GM23338 (cell line): Measurements from ENCODE around the gene KCNMA1. TPM values are rescaled to one million over a fixed set of nuclear protein-coding genes. Genes with fewer than 3 reads are reported as not detected.

Experiments used
- ATAC-seq: fragments of 200-7000 bp; cut with Tn5 transposase; 3 replicates; pipeline ENCODE4 v1.9.1; 2020
- DNase-seq: peaks from one replicate; pipeline ENCODE4 v3.0.0-alpha.2; 2015; ENCODE audit warnings: low spot score
- H2AFZ ChIP-seq: fragments of 200-600 bp; sonication (generic); 2 replicates; pipeline ENCODE4 v1.8.0; 2016; ENCODE audit warnings: antibody characterized with exemption, mild to moderate bottlenecking, moderate library complexity
- H3F3A ChIP-seq: fragments of 200-600 bp; sonication (generic); replicated peaks from 2 replicates; pipeline ENCODE4 v1.8.0; 2017; ENCODE audit warnings: antibody characterized with exemption, mixed run types, low read depth
- H3K27ac ChIP-seq: fragments of 200-600 bp; sonication (generic); 2 replicates; pipeline ENCODE4 v1.6.1; 2016; ENCODE audit warnings: low read depth
- H3K27me3 ChIP-seq: fragments of 200-600 bp; sonication (generic); 2 replicates; pipeline ENCODE4 v1.8.0; 2016; ENCODE audit warnings: mild to moderate bottlenecking, mixed run types, moderate library complexity; ENCODE audit not compliant: insufficient read depth
- H3K36me3 ChIP-seq: fragments of 200-600 bp; sonication (generic); 2 replicates; pipeline ENCODE4 v1.8.0; 2016; ENCODE audit warnings: mild to moderate bottlenecking; ENCODE audit not compliant: insufficient read depth
- H3K4me1 ChIP-seq: fragments of 200-600 bp; sonication (generic); 2 replicates; pipeline ENCODE4 v1.8.0; 2016; ENCODE audit warnings: mild to moderate bottlenecking, moderate library complexity; ENCODE audit not compliant: insufficient read depth
- H3K4me2 ChIP-seq: fragments of 200-600 bp; sonication (generic); 2 replicates; pipeline ENCODE4 v1.7.1; 2017; ENCODE audit warnings: mixed run types
- H3K4me3 ChIP-seq: fragments of 200-600 bp; sonication (generic); 2 replicates; pipeline ENCODE4 v1.6.1; 2016; ENCODE audit warnings: mixed run types
- H3K79me2 ChIP-seq: fragments of 200-600 bp; sonication (generic); replicated peaks from 2 replicates; pipeline ENCODE4 v1.8.0; 2017; ENCODE audit warnings: mild to moderate bottlenecking; ENCODE audit not compliant: insufficient read depth
- H3K9me2 ChIP-seq: fragments of 200-600 bp; sonication (generic); 2 replicates; pipeline ENCODE4 v1.8.0; 2017; ENCODE audit not compliant: insufficient read depth
- H4K20me1 ChIP-seq: fragments of 200-600 bp; sonication (generic); replicated peaks from 2 replicates; pipeline ENCODE4 v1.8.0; 2017; ENCODE audit warnings: mild to moderate bottlenecking; ENCODE audit not compliant: insufficient read depth
- H3K27ac Mint-ChIP-seq: 2 replicates; pipeline ENCODE4 v1.8.0; 2020; ENCODE audit warnings: inconsistent platforms, mild to moderate bottlenecking, moderate library complexity, mixed read lengths
- H3K27me3 Mint-ChIP-seq: 3 replicates; pipeline ENCODE4 v1.8.0; 2022; ENCODE audit warnings: low read depth, mild to moderate bottlenecking, moderate library complexity, mixed read lengths, inconsistent platforms; ENCODE audit not compliant: insufficient read depth, poor library complexity
- H3K36me3 Mint-ChIP-seq: 3 replicates; pipeline ENCODE4 v1.8.0; 2021; ENCODE audit warnings: low read depth, mild to moderate bottlenecking, inconsistent platforms, moderate library complexity, mixed read lengths
- H3K4me1 Mint-ChIP-seq: 3 replicates; pipeline ENCODE4 v1.8.0; 2020; ENCODE audit warnings: mild to moderate bottlenecking, inconsistent platforms, mixed read lengths
- H3K4me3 Mint-ChIP-seq: 3 replicates; pipeline ENCODE4 v1.8.0; 2021; ENCODE audit warnings: moderate library complexity, mild to moderate bottlenecking, inconsistent platforms, mixed read lengths
- H3K9me3 Mint-ChIP-seq: 3 replicates; pipeline ENCODE4 v1.8.0; 2020; ENCODE audit warnings: moderate library complexity, mild to moderate bottlenecking, inconsistent platforms, mixed read lengths
- CREB1 ChIP-seq: fragments of 250-450 bp; sonication (Bioruptor Pico); IDR thresholded peaks from 2 replicates; pipeline ENCODE4 v1.5.0; 2020; ENCODE audit warnings: low read depth, mild to moderate bottlenecking, moderate library complexity
- EZH2 ChIP-seq: fragments of 200-600 bp; sonication (generic); IDR thresholded peaks from one replicate; pipeline ENCODE4 v1.8.0; 2017; ENCODE audit warnings: antibody characterized with exemption, mild to moderate bottlenecking, low read depth; ENCODE audit not compliant: unreplicated experiment
- EZH2phosphoT487 ChIP-seq: fragments of 200-600 bp; sonication (generic); IDR thresholded peaks from one replicate; pipeline ENCODE4 v1.8.1; 2018; ENCODE audit warnings: antibody characterized with exemption; ENCODE audit not compliant: unreplicated experiment
- JUNB ChIP-seq: IDR thresholded peaks from one replicate; pipeline ENCODE4 v1.6.1; 2016; ENCODE audit warnings: antibody characterized with exemption; ENCODE audit not compliant: unreplicated experiment
- NANOG ChIP-seq: IDR thresholded peaks from 2 replicates; pipeline ENCODE4 v1.6.1; 2016; ENCODE audit warnings: antibody characterized with exemption, borderline replicate concordance
- POLR2AphosphoS5 ChIP-seq: IDR thresholded peaks from 2 replicates; pipeline ENCODE4 v1.6.1; 2016; ENCODE audit warnings: antibody characterized with exemption, low read depth
- REST ChIP-seq: IDR thresholded peaks from one replicate; pipeline ENCODE4 v1.6.1; 2018; ENCODE audit warnings: antibody characterized with exemption; ENCODE audit not compliant: unreplicated experiment
- STAT1 ChIP-seq: IDR thresholded peaks from one replicate; pipeline ENCODE4 v1.6.1; 2016; ENCODE audit warnings: antibody characterized with exemption; ENCODE audit not compliant: unreplicated experiment
- ZNF114 ChIP-seq: fragments of 250-450 bp; sonication (Bioruptor Pico); IDR thresholded peaks from 2 replicates; pipeline ENCODE4 v1.5.0; 2020; ENCODE audit warnings: mild to moderate bottlenecking, moderate library complexity
- ZNF331 ChIP-seq: fragments of 250-450 bp; sonication (Bioruptor Pico); IDR thresholded peaks from 2 replicates; pipeline ENCODE4 v1.5.0; 2020; ENCODE audit warnings: low read depth, mild to moderate bottlenecking, moderate library complexity
- polyA plus RNA-seq: library from polyadenylated mRNA; unstranded; fragments of >200 nt; fragmentation: Nextera tagmentation; extraction: Ambion mirVana; gene quantifications from 2 replicates; pipeline ENCODE4 v1.2.1, GENCODE V29; 2016
- total RNA-seq: library from RNA; depleted of rRNA; stranded (reverse); fragments of >200 nt; shearing (Covaris generic); gene quantifications from 2 replicates; pipeline ENCODE4 v1.2.3, GENCODE V29; 2014
- TF ChIP-seq, protein P1 (sequence below): fragments of 250-450 bp; sonication (Bioruptor Pico); IDR thresholded peaks from 2 replicates; pipeline ENCODE4 v1.5.0; 2020; ENCODE audit warnings: mild to moderate bottlenecking, moderate library complexity
- TF ChIP-seq, protein P2 (sequence below), 2 experiments: fragments of 200-600 bp in 1 of 2; sonication (generic) in 1 of 2; conservative IDR thresholded peaks; 2 replicates each; pipeline versions ENCODE4 v1.5.1 to v1.6.1; 2016 to 2017; ENCODE audit warnings: antibody characterized with exemption in 2 of 2, low read depth in 2 of 2, mild to moderate bottlenecking in 2 of 2, moderate library complexity in 1 of 2
- TF ChIP-seq, protein P3 (sequence below): IDR thresholded peaks from 2 replicates; pipeline ENCODE4 v1.6.1; 2016; ENCODE audit warnings: antibody characterized with exemption

KCNMA1 gene
- total and polyA plus RNA-seq, 2 experiments from 2014 or later, result 8.2 to 9.0 TPM

DNA sequence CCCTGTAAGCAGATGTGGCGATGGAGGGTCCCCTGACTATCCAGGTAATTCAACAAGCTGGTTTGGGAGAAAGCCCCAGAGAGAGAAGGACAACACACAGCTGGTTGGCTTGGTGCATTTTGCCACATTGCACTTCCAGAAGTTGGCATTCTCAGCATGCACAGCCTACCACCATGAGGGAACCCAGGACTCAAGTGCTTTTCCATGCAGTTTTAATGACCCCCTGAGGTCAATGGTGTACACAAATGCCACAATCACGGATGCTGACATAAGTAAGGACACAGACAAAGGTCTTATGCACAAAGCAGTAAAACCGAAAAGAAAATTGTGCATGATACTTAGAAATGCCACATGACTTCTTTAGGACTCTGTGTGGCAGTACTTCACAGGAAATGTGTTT is 645.1 kb downstream of the KCNMA1 start:
- Histone ChIP-seq H3K9me2 (peaks cover 5% of the 10 kb centered on the region), H3K36me3 (no peaks in the 10 kb centered on the region), H3K4me3 (no peak overlapping the region), H3K4me2 (no peak overlapping the region), H2AFZ (no peak overlapping the region), H4K20me1 (no peaks in the 10 kb centered on the region), H3K27ac (no peak overlapping the region), H3K79me2 (no peaks in the 10 kb centered on the region), H3K27me3 (no peaks in the 10 kb centered on the region), H3K4me1 (no peaks in the 10 kb centered on the region; the same call in 1 of the 2 replicates), H3F3A (no peaks in the 10 kb centered on the region)
- H3K27me3 Mint-ChIP-seq, result peaks cover 2% of the 10 kb centered on the region
- no peaks in the 10 kb centered on the region for H3K9me3 Mint-ChIP-seq
- H3K4me3 Mint-ChIP-seq, result no peak overlapping the region
- no peak overlapping the region for H3K27ac Mint-ChIP-seq
- ATAC-seq (no peak), DNase-seq (no peak)
- no peaks in the 10 kb centered on the region for H3K36me3 Mint-ChIP-seq
- TF ChIP-seq STAT1 (no peak), EZH2phosphoT487 (no peak), ZNF114 (CRISPR knock-in tag) (no peak), POLR2AphosphoS5 (no peak), REST (no peak), NANOG (no peak), CREB1 (CRISPR knock-in tag) (no peak), EZH2 (no peak), JUNB (no peak), ZNF331 (CRISPR knock-in tag) (no peak)
- TF ChIP-seq, protein P1, sequence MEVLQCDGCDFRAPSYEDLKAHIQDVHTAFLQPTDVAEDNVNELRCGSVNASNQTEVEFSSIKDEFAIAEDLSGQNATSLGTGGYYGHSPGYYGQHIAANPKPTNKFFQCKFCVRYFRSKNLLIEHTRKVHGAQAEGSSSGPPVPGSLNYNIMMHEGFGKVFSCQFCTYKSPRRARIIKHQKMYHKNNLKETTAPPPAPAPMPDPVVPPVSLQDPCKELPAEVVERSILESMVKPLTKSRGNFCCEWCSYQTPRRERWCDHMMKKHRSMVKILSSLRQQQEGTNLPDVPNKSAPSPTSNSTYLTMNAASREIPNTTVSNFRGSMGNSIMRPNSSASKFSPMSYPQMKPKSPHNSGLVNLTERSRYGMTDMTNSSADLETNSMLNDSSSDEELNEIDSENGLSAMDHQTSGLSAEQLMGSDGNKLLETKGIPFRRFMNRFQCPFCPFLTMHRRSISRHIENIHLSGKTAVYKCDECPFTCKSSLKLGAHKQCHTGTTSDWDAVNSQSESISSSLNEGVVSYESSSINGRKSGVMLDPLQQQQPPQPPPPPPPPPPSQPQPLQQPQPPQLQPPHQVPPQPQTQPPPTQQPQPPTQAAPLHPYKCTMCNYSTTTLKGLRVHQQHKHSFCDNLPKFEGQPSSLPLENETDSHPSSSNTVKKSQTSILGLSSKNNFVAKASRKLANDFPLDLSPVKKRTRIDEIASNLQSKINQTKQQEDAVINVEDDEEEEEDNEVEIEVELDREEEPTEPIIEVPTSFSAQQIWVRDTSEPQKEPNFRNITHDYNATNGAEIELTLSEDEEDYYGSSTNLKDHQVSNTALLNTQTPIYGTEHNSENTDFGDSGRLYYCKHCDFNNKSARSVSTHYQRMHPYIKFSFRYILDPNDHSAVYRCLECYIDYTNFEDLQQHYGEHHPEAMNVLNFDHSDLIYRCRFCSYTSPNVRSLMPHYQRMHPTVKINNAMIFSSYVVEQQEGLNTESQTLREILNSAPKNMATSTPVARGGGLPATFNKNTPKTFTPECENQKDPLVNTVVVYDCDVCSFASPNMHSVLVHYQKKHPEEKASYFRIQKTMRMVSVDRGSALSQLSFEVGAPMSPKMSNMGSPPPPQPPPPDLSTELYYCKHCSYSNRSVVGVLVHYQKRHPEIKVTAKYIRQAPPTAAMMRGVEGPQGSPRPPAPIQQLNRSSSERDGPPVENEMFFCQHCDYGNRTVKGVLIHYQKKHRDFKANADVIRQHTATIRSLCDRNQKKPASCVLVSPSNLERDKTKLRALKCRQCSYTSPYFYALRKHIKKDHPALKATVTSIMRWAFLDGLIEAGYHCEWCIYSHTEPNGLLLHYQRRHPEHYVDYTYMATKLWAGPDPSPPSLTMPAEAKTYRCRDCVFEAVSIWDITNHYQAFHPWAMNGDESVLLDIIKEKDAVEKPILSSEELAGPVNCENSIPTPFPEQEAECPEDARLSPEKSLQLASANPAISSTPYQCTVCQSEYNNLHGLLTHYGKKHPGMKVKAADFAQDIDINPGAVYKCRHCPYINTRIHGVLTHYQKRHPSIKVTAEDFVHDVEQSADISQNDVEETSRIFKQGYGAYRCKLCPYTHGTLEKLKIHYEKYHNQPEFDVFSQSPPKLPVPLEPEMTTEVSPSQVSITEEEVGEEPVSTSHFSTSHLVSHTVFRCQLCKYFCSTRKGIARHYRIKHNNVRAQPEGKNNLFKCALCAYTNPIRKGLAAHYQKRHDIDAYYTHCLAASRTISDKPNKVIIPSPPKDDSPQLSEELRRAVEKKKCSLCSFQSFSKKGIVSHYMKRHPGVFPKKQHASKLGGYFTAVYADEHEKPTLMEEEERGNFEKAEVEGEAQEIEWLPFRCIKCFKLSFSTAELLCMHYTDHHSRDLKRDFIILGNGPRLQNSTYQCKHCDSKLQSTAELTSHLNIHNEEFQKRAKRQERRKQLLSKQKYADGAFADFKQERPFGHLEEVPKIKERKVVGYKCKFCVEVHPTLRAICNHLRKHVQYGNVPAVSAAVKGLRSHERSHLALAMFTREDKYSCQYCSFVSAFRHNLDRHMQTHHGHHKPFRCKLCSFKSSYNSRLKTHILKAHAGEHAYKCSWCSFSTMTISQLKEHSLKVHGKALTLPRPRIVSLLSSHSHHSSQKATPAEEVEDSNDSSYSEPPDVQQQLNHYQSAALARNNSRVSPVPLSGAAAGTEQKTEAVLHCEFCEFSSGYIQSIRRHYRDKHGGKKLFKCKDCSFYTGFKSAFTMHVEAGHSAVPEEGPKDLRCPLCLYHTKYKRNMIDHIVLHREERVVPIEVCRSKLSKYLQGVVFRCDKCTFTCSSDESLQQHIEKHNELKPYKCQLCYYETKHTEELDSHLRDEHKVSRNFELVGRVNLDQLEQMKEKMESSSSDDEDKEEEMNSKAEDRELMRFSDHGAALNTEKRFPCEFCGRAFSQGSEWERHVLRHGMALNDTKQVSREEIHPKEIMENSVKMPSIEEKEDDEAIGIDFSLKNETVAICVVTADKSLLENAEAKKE (CRISPR knock-in tag), result no peak
- TF ChIP-seq, protein P2, sequence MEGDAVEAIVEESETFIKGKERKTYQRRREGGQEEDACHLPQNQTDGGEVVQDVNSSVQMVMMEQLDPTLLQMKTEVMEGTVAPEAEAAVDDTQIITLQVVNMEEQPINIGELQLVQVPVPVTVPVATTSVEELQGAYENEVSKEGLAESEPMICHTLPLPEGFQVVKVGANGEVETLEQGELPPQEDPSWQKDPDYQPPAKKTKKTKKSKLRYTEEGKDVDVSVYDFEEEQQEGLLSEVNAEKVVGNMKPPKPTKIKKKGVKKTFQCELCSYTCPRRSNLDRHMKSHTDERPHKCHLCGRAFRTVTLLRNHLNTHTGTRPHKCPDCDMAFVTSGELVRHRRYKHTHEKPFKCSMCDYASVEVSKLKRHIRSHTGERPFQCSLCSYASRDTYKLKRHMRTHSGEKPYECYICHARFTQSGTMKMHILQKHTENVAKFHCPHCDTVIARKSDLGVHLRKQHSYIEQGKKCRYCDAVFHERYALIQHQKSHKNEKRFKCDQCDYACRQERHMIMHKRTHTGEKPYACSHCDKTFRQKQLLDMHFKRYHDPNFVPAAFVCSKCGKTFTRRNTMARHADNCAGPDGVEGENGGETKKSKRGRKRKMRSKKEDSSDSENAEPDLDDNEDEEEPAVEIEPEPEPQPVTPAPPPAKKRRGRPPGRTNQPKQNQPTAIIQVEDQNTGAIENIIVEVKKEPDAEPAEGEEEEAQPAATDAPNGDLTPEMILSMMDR (conservative IDR thresholded peaks at IDR 0.05; ENCODE audit: low read depth in 2 of 2), result no peak
- TF ChIP-seq, protein P3, sequence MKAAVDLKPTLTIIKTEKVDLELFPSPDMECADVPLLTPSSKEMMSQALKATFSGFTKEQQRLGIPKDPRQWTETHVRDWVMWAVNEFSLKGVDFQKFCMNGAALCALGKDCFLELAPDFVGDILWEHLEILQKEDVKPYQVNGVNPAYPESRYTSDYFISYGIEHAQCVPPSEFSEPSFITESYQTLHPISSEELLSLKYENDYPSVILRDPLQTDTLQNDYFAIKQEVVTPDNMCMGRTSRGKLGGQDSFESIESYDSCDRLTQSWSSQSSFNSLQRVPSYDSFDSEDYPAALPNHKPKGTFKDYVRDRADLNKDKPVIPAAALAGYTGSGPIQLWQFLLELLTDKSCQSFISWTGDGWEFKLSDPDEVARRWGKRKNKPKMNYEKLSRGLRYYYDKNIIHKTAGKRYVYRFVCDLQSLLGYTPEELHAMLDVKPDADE, result no peak
- 0 out of 3 replicates have a peak, but pooled peaks cover 4% of the 10 kb centered on the region for H3K4me1 Mint-ChIP-seq
